Glomerular endothelial cell (primary cell): ENCODE results near the gene HTR6. TPM values are rescaled to one million over a fixed set of nuclear protein-coding genes. Genes with fewer than 3 reads are reported as not detected.
"Not testable (repeated sequence)": the region's sequence is repeated elsewhere in the genome, so short reads cannot be mapped to it uniquely, and the experiment has no call there.

Experiments
- DNase-seq: peaks from one replicate; pipeline ENCODE4 v3.0.0-alpha.2; 2011; ENCODE audit warnings: low read depth, low spot score; ENCODE audit errors: extremely low read depth
- total RNA-seq: library from RNA; depleted of rRNA; stranded (reverse); fragments of >200 nt; gene quantifications from 2 replicates; pipeline ENCODE4 v1.2.3, GENCODE V29; 2015

HTR6 gene
- not detected in 2 replicates for total RNA-seq

DNA sequence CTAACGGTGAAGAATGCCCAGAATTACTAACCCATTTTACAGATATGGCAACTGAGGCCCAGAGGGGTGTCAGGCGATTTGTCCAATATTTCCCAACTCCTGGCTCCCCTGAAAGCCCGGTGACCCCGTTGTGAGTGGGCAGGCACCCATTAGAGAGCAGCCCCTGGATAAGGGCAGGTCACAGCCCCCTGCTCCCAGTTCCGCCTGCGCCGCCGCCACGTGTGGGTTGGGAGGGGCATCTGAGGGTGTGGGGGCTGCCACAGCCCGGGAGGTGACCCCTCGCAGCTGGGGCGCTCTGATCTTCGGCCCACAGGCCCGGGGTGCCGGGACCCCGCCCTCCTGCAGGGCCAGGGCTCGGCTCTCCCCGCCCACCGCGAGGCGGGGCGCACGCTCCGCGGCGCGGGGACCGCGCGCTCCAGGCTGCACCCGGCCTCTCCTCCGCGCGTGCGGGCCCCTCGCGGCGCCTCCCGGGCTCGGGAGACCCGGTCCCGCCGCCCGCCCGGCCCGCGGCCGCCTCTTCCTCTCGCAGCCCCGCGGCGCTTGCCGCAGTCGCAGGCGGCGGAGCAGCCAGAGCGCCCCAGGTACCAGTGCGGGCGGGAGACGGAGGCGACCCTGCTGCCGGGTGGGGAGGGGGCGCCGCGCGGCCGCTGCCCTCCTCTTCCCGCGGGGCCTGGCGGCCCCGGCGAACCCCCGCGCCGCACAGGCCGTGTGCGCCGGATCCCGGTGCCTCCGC lies at the start of gene HTR6:
Gene HTR6, plus strand, starts transcription at position 423 of the 733 bp plus-strand sequence. CDS start 879 bp downstream, outside the sequence.
- no peak for DNase-seq

DNA sequence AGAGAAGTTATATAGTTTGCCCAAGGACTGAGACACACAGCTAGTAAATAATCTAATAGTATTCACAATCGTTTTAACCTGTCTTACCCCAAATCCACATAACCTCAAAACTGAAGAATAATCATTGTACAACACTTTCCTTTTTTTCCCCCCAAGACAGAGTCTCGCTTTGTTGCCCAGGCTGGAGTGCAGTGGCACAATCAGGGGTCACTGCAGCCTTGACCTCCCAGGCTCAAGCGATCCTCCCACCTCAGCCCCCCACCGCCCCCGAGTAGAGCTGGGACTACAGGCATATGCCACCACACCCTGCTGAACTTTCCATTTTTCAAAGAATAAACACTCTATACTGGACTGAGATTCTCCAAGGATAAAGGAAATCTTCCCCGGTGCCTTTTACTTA lies 49.2 kb upstream of the HTR6 start:
- no peak for DNase-seq

DNA sequence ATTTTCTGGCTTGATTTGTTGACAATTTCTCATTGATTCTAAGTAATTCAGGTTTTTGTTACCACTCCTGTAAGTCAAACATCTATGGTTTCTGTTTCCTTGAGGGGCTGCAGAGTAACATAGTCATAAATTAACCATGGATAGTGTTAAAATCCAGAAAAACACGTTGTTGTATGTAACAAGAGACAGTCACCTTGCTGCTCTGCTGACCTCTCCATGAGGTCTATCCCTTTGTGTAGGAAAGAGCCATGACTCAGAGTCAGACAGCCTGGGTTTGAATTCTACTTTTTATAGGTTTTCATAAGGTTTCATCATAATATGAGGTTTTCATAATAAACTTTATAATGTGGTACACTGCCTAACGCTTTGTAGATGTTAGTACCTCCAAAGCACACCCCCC lies 48.2 kb upstream of the HTR6 start:
- no peak for DNase-seq

DNA sequence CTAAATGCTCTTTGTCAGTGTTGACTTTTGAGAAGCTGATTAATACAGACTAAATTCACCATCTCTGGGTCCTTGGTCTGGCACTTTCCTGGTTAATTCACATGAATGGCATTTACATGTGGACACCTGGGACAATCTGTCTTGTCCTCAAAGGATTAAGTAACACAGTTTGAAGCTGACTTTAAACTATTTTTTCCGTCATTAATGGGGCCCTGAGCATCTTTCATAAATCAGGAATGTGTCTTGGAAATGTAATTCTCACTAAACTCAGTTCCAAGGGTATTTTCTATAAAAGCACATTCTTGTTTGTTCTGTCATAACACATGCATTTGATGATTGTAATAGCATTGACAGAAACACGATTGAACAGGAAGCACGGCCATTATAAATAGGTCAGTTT lies 47.3 kb upstream of the HTR6 start:
- DNase-seq: no peak

DNA sequence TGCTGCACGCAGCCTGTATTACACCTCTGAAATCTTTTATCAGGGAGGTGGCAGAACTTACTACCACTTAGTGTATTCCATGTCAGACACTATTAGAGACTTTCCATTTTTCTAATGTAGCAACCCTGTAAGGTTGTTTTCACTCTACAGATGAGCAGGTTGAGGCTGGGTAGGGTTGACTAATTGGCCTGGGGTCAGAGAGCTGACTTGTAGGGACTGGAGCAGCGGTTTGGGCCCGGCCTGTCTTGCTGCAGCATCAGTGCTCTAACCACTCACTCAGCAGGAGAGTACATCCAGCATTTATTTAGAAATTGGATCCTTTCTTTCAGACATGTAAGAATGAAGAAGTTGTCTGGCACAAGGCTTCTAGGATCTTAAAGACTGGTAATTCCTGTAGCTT lies 46.2 kb upstream of the HTR6 start:
- DNase-seq: no peak

DNA sequence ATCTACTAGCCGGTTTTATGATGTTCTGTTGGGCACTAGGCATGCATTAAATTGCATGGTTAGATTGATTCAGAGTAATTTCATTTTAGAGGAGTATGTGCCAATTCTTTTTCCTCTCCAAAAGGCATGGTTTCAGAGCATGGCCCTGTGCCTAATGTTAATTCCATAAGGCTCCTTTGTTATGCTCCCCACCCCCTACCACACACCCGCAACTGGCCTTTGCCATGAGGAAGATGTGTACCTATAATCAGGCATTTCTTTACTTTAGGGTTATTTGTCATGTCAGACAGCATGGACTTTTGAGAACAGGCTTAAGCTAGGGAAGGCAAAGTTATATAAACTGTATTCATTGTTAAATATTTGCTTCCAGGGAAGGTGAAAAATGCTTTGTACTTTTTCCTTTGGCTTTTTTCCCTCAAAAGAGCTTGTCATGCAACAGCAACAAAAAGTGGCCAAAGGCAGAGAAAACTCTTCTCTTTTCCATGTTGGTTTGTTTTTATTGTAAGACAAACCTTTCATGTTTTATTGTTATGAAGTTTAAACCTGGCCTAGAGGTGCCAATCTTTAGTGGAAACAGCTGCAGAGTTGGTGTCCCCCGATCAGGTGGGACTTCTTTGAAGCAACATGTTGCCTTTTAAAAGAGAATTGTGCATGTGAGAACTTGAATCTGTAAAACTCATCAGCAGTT lies 44.8 kb upstream of the HTR6 start:
- no peak for DNase-seq

DNA sequence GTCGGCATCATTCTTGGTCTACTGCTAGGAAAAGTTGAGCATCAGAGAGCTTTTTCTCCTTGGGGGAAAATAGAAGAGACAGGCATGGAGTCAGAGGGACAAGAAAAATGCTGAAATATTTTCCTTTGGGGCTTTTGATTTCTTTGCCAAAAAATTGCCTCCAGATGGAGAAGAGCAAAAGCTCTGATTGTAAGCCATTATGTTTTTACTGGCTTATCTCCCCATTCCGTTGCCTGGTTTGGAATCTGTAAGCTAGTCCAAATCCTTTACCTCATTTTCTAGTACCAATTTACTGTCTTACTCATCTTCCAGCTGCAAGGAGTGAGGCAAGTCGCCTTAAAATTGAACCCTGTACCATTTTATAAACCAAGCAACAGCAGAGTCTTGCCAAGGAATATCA lies 43.9 kb upstream of the HTR6 start:
- DNase-seq: no peak

DNA sequence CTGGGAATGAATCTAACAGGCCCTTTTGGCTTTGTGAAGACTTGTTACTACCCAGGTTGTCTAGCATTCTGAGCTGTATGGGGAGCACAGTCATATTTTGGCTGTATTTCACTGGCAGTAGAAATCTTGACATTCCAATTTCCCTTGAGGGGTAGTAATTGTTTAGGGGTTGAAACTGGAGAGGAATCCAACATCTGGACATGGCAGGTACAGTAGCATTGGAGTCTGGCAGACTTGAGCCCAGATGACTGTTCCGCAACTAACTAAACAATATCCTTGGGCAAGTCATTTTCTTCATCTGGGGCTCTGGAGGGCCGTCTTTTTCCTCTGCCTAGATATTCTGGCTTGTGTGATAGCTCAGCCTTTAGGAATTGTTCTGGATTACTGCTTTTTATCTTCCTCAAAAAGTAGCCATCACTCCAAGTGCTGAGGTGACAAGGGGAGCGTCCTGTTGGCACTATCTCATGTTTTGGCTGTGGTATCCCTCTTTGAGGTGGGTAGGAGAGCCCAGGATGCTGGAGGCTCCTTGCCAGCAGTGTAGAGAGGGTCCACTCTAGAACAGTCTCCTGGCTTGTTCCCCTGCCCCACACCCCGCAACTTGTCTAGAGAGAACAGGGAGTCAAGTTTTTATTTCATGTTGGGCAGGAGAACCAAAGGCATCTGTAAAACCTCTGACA lies 43.3 kb upstream of the HTR6 start:
- DNase-seq: no peak

DNA sequence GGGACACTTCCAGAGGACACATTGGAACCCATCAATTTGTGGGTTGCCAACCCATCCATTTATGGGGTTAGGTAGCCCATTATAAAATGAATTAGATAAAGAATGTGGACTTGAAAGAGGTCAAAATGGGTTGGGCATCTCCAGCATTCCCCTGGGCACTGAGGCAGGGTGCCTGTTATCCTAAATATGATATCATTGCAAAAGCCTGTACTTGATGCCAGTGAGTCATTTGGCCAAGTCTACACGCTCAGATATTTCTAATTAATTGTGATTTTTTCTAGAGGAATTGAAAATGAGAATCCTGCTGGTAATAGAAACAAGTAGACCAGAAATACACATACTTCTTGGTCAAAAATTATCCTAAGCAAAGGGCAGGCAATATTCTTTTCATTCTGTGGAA lies 42.5 kb upstream of the HTR6 start:
- DNase-seq: no peak

DNA sequence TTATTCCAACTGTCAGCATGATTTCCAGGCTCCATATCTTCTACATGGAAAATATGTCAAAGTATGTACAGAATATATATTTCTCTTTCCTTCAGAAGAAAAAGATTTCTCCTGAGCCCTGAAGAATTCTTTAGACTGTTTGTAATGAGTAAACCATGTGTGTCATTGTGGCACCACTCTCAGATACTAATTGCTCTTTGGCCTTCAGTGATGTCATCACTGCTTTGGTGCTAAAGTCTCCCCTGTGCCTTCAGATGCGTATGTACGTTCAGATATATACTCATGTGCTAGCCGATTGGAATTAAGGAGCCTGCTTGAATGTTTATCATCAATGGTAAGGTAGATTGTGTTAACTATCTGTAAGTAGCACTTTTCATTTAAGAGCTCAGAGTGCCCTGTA lies 41.2 kb upstream of the HTR6 start:
- no peak for DNase-seq

DNA sequence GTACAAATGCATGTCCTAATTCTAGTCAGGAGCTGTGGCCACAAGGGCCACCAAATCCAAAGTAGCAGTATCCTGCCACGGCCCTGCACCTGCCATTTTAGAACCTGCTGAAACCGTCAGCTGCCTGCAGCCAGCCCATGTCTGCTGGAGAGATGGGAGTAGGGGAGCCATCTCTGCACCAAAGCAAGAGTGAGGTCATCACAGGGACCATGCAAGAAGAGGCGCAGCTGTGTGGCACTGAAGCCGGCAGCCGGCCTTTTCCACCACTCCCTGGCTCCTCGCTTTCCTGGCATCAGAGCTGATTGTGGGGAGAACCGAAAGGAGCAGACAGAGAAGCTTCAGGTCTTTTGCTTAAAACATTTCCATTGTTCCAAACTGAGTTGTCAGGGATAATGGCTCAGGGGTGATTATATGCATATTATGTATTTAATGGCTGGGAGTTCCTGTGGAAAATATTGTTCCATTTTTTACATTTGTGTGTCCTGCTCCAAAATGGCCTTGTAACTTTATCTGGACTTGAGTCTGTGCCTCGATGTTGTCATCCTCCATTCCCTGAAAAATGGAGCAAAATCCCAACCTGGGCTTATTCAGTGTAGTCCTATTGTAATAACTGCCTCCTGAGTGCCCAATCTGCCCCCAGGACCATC lies 39.3 kb upstream of the HTR6 start:
- no peak for DNase-seq

DNA sequence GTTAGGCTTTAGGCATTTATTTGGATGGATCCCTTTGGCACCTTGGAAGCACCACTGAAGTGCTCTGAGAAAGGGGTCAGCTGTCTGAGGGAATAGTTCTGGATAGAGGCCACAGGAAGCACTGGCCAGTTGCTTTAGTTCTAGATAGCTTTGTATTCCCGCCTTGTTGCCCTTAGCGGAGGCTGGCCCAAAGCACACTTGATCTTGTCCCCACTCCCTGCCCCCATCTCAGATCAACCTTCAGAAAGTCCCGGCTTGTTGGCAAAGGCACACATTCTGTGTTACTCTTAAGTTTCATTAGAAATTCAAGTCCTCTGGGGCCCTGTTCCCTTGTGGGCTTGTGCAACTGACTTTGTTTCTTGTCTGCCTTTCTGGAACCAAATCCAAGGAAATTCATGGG lies 35.8 kb upstream of the HTR6 start:
- DNase-seq: no peak

DNA sequence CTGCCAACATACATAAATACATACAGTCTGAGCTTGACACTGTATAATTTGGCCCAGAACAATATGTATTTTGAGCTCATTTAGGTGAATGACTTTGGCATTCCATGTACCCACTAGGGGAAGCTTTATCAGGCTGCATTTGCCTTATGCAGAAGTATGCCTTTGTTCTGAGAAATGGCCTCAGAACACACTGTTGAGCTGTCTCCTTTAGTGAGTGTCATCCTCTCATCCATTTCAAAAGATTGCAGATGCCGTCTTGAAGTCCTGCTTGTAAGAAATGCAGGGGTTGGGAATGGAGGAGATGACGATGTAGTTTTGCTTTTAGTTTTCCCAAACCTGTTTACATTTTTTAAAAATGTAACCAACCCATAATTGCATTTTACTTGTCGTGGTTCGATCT lies 35.3 kb upstream of the HTR6 start:
- DNase-seq: no peak

DNA sequence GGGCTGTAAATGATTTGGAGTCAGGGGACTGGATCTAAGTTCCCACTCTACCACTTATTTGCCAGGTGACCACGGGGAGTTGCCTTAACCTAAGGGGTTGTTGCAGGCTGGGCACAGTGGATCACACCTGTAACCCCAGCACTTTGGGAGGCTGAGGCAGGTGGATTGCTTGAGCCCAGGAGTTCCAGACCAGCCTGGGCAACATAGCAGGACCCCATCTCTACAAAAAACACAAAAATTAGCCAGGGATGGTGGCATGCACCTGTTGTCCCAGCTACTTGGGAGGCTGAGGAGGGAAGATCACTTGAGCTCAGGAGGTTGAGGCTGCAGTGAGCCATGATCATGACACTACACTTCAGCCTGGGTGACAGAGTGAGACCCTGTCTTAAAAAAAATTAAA lies 34.5 kb upstream of the HTR6 start:
- DNase-seq: not testable (repeated sequence)

DNA sequence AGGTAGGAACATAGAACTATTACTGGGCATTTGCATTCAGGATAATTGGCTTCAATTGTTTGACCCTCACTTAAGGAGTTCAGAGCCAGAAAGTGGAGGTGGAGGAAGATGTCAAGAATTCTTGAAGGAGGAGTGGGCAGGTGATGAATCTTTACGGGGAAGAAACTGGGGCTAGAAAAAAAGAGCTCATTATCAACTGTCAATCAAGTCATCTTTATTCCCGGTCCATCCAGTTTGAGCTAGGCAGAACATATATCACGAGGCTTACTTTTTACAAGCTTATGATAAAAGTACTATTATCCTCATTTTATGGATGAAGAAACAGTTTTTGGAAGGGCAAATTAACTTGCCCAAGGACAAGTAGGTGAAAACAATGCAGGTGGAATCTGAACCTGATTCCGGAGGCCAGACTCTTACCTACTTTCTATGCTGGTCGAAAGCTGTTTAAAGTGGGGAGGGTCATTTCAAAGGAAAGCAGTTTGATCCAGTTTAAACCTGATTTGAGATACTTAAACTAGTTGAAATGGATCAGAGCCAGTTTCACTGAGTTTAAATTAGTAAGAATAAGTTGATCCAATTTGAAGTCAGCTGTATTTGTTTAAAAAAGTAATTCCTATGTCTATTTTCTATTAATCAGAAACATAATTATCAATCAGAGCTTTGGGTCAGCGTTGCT lies 33.8 kb upstream of the HTR6 start:
- no peak for DNase-seq

DNA sequence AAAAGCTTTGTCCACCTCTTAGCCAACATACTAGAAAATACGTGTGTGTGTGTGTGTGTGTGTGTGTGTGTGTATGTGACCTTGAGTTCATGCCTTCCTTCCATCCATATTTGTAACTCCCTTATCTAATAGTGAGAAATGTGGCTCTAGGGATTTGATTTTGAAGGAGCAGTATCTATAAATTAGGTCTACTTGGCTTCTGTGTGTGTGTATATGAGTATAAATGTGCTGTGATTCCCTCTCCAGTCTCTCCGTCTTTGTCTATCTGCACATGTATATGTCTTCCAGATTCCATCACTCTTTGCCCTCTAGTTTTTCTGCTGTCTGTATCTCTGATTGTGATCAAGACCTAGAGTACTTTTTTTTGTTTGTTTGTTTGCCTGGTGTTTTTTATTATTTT lies 32.5 kb upstream of the HTR6 start:
- DNase-seq: no peak

DNA sequence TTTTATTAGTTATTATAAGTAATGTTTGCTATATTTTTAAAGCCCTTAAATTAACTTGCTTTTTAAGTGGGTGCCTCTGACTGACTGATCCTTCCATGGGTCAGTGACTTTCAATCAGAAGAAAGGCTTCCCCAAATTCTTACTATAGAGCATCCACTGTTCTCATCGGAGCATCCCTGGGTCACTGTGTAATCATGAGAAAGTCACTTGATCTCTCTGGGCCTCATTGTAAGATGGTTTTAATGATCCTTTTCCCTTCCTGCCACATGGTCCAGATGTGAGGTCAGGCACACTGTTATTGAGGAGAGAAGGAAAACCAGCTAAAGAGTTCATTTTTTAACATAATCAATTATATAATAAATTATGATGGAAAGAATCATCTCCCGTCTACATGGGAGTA lies 31.6 kb upstream of the HTR6 start:
- DNase-seq: no peak

DNA sequence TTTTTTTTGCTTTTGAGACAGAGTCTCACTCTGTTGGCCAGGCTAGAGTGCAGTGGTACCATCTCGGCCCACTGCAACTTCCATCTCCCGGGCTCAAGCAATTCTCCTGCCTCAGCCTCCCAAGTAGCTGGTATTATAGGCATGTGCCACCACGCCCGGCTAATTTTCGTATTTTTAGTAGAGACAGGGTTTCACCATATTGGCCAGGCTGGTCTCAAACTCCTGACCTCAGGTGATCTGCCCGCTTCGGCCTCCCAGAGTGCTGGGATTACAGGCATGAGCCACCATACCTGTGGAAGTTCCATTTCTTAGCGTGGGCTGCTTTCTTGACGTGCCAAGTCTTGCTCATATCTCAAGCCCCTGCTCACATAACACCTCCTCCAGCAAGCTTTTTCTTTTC lies 29.6 kb upstream of the HTR6 start:
- not testable (repeated sequence) for DNase-seq

DNA sequence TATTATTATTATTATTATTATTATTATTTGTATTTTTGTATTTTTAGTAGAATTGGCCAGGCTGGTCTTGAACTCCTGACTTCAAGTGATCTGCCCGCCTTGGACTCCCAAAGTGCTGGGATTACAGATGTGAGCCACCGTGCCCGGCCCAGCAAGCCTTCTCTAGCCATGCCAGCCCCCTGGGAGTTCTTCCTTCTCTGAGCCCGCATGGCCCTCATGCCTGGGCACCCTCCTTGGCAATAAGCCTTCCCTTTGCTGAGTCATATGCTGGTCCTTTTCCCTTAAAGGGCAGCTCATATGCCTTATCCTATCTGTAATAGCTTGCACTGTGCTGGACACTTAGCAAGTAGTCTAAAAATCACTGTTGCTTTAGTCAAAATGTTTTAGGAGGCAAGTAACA lies 29.0 kb upstream of the HTR6 start:
- no peak for DNase-seq

DNA sequence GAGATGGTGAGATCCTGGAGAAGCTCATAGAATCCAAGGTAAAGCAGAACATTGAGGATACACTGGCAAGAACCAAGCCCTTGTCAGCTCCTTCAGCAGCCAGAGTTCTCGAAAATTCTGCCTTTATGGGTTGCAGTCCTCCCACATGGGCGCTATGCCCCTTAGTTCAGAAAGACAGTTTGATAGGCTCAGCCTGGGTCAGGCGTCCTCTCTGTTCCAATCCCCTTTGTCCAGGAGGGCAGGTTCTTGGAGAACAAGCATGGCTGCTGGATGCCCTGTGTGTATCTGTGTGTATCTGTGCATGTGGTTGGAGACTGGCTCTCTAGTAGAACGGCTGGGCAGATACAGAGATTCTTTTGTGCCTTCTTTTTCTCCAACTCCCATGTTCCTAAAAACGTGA lies 28.6 kb upstream of the HTR6 start:
- no peak for DNase-seq

DNA sequence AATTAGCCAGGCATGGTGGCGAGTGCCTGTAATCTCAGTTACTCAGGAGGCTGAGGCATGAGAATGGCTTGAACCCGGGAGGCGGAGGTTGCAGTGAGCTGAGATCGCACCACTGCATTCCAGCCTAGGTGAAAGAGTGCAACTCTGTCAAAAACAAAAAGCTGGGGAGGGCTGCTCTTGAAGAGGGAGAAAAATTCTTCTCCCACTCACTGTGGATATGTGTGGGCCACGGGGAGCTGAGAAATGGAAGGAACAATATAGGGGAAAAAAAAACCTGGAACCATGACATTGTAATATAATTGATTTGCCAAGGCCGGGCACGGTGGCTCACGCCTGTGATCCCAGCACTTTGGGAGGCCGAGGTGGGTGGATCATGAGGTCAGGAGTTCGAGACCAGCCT lies 27.9 kb upstream of the HTR6 start:
- not testable (repeated sequence) for DNase-seq
